Measurements from ENCODE around the gene NELFCD.
"Not testable (repeated sequence)": the region's sequence is repeated elsewhere in the genome, so short reads cannot be mapped to it uniquely, and the experiment has no call there.

NELFCD gene

GRCh38 chr20:59007665-59008511 is 26.8 kb downstream of the NELFCD start:
- no peak for DNase-seq (ENCODE audit: low read depth in 2 of 2, low spot score in 1 of 2)

- no peak for DNase-seq (ENCODE audit: low read depth in 2 of 2, low spot score in 1 of 2)
Observed at GRCh38 chr20:59008715-59009336, 27.8 kb downstream of the NELFCD start.

- DNase-seq (ENCODE audit: low read depth in 2 of 2, low spot score in 1 of 2) = no peak
Observed at GRCh38 chr20:59010321-59010994, 29.4 kb downstream of the NELFCD start.

- no peak for DNase-seq (ENCODE audit: low read depth in 2 of 2, low spot score in 1 of 2)
Observed at GRCh38 chr20:59010995-59011873, 30.2 kb downstream of the NELFCD start.

- DNase-seq (ENCODE audit: low read depth in 2 of 2, low spot score in 1 of 2) = not testable (repeated sequence)
Observed at GRCh38 chr20:59011874-59012157, 30.8 kb downstream of the NELFCD start.

GRCh38 chr20:59013031-59013951 is 32.2 kb downstream of the NELFCD start:
- DNase-seq (ENCODE audit: low read depth in 2 of 2, low spot score in 1 of 2) = no peak

- no peak for DNase-seq (ENCODE audit: low read depth in 2 of 2, low spot score in 1 of 2)
Observed at GRCh38 chr20:59013959-59014608, 33.0 kb downstream of the NELFCD start.

- DNase-seq (ENCODE audit: low read depth in 2 of 2, low spot score in 1 of 2) = no peak
Observed at GRCh38 chr20:59014680-59015389, 33.8 kb downstream of the NELFCD start.

- no peak for DNase-seq (ENCODE audit: low read depth in 2 of 2, low spot score in 1 of 2)
Observed at GRCh38 chr20:59015411-59015810, 34.4 kb downstream of the NELFCD start.

GRCh38 chr20:59015812-59016711 is 35.0 kb downstream of the NELFCD start:
- no peak for DNase-seq (ENCODE audit: low read depth in 2 of 2, low spot score in 1 of 2)

GRCh38 chr20:59016795-59017492 is 35.9 kb downstream of the NELFCD start:
- no peak for DNase-seq (ENCODE audit: low read depth in 2 of 2, low spot score in 1 of 2)

- no peak for DNase-seq (ENCODE audit: low read depth in 2 of 2, low spot score in 1 of 2)
Observed at GRCh38 chr20:59017493-59018231, 36.6 kb downstream of the NELFCD start.

- no peak for DNase-seq (ENCODE audit: low read depth in 2 of 2, low spot score in 1 of 2)
Observed at GRCh38 chr20:59018817-59019216, 37.8 kb downstream of the NELFCD start.

- DNase-seq (ENCODE audit: low read depth in 2 of 2, low spot score in 1 of 2) = no peak
Observed at GRCh38 chr20:59019217-59019616, 38.2 kb downstream of the NELFCD start, which contains the start of gene TUBB1. TSS of gene TUBB1 (plus strand) at chr20:59019429. CDS start at chr20:59019523, 94 bp downstream.

- no peak for DNase-seq (ENCODE audit: low read depth in 2 of 2, low spot score in 1 of 2)
Observed at GRCh38 chr20:59020938-59021551, 40.0 kb downstream of the NELFCD start.

GRCh38 chr20:59022754-59023153 is 41.7 kb downstream of the NELFCD start:
- no peak for DNase-seq (ENCODE audit: low read depth in 2 of 2, low spot score in 1 of 2)
